Amniotic stem cell (primary cell): ENCODE data around the gene CEACAM5.
"Not testable (repeated sequence)": the region's sequence is repeated elsewhere in the genome, so short reads cannot be mapped to it uniquely, and the experiment has no call there.

Experiments
- DNase-seq: peaks from one replicate; lab custom pipeline; 2025; lab: John Stamatoyannopoulos, UW

Gene CEACAM5

DNA sequence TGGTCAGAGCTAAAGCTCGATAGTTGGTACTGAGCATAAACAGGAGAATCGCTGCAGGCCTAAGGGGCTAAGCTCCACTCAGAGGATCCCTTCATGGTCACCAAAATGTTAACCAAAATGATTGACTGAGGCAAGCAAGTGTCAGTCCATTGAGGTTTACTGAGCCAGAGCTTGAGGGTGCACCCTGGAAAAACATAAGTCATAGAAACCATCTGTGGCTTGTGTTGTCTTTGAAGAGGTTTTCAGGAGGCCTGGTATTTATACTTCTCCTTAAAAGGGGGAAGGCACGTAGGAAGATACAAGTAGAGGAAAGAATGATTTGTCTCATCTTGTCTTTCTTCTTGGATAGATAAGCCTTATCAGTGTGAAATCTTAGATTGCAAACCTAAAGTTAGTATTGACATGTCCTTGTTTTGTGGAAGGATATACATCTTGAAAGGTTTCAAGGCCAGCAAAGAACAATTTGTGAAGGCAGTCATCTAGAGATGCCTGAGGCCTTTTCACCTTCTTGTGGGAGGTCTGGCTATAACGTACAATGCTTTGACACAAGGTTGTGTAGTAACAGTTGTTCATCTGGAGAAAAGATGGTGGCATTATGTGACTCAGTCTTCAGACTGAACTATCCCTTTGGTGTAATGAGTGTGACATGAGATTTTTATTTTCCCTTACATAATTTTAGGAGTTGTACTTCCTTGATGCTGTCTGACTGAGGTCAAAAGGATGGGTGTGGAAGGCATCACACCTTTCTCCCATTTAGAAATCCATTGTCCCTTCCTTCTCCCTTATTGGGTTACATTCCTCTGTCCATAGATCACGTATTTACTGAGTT is 32.2 kb downstream of the CEACAM5 start:
- DNase-seq, result no peak

DNA sequence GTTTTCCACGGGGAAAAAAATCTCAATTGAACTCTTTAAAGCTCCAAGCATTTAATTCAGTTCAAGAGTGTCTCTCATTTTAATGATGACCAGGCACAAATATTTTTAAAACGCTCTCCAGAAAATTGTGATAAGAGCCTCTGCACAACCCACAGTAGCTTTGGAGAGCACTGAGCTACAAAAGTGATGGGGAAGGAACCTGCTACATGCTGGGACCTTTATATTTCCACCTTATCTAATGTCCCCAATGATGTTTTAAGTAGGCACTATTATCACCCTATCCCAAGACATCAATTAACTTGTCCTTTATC is 32.8 kb downstream of the CEACAM5 start:
- DNase-seq, result no peak

DNA sequence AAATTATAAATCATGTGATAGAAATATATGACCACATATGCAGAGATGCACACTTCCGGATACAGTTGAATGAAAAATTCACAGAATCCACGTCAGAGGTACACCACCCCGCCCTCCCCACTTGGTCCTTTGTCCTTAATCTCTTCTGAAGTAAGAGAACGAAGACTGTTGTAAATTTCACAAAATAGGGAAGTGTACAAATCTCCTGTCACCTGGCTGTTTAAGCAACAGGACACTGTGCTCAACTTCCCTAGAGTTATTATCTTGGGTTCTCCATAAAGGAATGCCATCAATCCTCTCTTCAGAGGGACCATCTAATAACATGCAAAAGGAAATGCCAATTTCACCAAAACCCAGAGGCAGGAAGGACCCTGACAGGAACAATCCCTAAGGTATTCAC is 36.4 kb downstream of the CEACAM5 start:
- DNase-seq, result no peak

DNA sequence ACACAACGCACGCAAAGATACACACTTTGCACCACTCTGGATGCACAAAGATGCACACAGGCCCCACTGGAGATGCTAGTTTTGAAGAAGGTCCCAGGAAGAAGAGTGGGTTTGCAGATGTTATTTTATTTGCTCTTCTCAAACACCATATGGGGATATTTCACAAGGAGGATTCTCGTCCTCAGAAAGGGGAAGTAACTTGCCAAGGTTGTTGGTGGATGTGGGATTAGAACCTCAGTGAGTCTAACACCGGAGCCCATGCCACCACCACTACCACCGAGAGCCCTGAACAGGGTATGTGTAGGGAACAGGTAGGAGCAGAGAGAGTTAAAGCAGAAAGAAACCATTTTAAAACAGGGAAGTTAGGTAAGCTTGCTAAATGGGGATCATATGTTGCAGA is 37.3 kb downstream of the CEACAM5 start:
- DNase-seq, result no peak

DNA sequence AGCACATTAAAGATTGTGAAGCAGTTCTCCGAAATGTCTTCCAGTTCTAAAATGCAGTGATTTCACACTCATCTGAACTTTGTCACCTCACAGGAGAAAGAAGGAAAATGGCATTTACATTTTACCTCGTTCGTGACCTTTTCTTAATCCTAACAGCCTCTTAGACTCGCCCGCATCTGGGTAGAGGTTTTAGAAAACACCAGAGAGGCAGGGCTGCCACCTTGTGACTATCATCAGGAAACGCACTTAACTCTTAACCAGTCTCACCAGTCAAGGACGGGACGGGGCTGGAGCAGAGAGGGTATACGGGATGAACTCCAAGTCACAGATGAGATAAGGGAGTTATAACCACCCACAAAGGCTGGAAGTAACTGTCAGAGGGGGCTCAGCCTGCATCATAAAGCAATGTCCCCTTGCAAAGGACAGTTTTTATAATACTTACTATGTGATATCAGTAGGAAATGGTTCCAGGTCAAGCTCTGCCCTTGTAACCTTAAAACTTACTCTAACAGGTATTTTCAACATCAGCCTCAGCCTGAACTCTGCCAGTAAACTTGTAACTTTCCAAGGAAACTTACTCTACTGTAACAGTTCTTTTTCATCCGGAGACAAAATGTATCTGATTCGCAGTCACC is 38.3 kb downstream of the CEACAM5 start:
- peak; percentile 4 for DNase-seq

DNA sequence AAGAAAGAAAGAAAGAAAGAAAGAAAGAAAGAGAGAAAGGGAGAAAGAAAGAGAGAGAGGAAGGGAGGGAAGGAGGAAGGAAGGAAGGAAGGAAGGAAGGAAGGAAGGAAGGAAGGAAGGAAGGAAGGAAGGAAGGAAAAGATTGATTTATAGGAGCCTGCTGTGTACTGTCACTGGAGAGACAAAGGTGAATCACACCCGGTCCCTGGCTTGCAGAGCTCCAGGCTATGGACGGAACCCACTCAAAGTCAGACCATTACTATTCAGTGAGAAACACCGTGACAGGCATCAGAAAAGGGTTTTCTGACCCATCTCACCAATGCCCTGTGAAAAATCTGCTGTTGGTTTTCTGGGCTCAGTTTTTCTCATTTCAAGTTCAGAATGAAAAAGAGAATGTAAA is 39.6 kb downstream of the CEACAM5 start:
- DNase-seq, result no peak

DNA sequence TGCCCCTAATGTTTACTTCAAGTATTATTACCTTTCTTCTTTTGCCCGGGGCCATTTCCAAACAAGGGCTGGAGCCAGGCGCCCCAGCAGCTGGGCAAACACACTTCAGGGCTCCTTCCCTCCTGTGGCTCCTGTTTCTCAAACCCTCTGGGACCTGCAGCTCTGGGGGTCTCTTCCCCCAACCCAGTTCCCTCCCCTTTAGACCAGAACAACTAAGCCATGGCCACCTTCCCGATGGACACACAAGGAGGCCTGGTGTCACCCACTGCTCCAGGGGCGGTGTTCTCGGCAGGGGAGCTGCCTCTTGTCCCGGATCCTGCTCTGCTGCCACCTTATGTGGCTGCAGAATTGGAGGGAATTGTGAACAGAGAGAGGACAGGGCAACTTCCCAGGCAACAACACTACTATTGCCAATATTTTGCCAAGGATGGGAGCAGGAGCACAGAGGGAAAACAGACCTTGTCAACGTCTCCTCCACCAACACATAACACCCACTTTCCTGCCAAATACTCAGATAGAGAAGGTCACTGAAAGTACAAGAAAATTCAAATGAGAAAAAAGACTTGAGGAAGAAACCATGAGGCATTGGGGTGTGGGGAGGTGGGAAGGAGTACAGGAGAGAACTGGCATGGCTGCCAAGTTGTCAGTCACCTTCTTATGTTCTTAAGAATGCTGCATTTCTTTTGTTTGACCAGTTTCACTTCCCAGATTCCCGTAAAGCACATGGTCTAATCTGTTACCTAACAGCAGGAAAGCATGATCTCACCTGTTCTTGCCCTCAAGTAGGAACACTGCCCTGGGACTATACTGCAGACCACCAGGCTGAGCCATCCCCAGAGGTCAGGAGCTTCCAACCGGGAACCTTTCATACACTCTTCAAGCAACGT is 42.1 kb downstream of the CEACAM5 start:
- DNase-seq, result not testable (repeated sequence)

DNA sequence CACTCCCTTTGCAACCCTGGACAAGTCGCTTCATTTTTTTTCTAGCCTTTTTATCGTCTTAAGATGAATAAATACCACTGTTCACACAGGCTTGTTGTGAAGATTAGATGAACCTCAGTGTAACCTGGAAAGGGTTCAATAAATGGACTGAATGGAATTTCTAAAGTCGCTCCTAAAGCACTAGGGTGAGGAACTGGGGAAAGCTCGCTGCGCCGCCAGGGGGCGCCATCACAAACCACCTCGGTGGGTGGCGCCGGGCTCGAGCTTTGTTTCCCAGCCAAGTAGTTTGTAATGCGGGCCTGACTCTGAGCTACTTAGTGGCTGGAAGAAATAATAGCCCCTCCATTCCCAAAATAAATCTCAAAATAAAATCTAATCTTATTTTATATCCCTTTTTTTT is 44.7 kb downstream of the CEACAM5 start:
- DNase-seq, result no peak

DNA sequence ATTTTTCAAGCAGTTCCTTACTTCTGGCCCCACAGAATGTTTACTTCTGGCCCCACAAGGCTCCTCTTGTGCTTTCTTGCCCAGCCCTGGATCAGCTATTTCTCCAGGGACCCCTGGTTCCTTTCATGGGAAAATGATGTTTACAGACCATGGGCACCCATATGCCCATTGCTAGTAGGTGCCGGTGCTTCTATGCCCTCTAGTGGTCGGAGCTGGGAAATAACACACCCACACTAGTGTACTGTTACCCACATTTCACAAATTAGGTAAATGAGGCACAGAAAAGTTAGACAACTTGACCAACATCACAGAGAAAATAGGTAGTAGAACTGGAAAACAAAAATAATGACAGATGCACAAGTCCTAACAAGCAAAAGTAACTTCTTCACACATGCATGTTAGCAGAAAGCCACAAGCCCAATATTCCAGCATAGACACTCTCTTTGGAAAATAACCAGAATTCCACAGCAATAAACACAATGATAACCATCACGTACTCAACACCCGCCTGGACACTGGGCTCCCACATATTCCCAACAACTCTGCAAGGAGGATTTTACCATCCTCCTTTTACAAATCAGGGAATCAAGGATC is 45.6 kb downstream of the CEACAM5 start:
- DNase-seq, result no peak

DNA sequence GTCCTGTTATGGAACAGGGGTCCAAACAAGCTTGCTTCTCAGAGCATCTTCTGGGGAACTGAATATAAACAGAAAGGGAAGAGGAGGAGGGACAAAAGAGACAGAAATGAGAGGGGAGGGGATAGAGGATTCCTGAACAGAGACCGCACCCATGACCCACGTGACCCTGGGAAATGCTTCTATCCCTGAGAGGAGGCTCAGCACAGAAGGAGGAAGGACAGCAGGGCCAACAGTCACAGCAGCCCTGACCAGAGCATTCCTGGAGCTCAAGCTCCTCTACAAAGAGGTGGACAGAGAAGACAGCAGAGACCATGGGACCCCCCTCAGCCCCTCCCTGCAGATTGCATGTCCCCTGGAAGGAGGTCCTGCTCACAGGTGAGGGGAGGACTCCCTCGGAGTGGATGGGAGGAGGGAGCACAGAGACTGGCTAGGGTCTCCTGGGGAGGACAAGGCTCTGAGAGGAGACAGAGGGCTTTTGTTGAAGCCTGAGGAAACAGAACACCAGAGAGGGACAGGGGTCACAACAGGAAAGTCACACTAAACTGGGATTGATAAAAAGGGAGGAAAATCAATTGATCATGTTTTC is 47.0 kb downstream of the CEACAM5 start, which contains the start of gene CEACAM6:
Gene CEACAM6 (plus strand): TSS at position 203 of the 586 bp plus-strand sequence. CDS start 109 bp downstream, at position 312.
- DNase-seq, result no peak

DNA sequence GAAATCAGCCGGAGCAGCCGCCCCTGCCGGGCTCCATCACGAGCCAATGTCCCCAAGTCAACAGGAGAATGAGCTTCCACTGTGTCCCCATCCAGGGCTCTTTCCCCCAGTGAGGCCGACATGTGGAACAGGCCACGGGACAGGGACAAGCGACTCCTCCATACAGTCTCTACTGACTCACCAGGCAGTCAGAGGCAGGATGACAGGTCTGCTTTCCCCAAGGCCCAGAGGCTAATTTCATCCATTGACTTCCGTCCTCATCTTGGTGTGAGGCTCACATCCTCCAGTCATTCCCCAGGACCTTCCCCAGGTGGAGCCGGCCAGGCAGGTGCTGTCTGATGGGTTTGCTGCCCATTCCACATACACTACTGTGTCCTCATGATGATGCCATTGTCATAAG is 50.4 kb downstream of the CEACAM5 start:
- DNase-seq, result no peak

DNA sequence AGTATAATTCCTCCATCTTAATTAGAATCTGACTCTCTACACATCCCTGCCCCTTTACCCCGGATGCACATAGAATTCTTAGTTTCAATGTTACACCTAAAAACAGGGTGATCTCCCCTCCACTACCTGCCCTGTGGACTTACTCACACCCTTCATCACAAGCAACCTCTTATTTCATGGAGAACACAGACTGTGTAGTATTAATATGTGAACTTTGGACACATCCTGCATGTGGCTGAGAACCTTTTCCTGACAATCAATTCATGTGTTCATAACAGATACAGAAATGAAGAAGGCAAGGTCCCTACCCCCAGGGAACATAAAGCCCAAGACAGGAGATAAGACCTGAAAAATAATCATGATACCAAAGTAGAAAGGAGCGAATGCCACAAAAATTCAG is 58.7 kb downstream of the CEACAM5 start:
- no peak for DNase-seq

DNA sequence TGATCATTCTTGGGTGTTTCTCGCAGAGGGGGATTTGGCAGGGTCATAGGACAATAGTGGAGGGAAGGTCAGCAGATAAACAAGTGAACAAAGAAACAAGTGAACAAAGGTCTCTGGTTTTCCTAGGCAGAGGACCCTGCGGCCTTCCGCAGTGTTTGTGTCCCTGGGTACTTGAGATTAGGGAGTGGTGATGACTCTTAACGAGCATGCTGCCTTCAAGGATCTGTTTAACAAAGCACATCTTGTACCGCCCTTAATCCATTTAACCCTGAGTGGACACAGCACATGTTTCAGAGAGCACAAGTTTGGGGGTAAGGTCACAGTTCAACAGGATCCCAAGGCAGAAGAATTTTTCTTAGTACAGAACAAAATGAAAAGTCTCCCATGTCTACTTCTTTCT is 59.7 kb downstream of the CEACAM5 start:
- not testable (repeated sequence) for DNase-seq

DNA sequence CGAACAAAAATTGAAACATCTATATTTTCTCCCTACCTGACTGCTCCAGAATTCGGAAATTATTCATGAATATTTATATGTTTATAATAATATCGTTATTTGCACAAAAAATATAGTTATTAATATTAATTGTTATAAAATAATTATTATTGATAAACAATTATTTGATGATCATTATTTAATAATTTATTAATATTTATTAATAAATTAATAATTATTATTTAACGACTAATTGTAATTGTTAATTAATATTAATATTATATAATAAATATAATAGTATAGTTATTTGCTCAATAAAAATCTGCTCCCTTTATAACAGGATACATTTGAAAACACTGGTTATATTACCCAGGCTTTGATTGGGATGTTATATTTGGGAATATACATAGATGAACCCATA is 61.2 kb downstream of the CEACAM5 start:
- no peak for DNase-seq

DNA sequence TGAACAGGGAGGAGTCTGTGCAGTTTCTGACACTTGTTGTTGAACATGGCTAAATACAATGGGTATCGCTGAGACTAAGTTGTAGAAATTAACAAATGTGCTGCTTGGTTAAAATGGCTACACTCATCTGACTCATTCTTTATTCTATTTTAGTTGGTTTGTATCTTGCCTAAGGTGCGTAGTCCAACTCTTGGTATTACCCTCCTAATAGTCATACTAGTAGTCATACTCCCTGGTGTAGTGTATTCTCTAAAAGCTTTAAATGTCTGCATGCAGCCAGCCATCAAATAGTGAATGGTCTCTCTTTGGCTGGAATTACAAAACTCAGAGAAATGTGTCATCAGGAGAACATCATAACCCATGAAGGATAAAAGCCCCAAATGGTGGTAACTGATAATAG is 63.0 kb downstream of the CEACAM5 start:
- no peak for DNase-seq

DNA sequence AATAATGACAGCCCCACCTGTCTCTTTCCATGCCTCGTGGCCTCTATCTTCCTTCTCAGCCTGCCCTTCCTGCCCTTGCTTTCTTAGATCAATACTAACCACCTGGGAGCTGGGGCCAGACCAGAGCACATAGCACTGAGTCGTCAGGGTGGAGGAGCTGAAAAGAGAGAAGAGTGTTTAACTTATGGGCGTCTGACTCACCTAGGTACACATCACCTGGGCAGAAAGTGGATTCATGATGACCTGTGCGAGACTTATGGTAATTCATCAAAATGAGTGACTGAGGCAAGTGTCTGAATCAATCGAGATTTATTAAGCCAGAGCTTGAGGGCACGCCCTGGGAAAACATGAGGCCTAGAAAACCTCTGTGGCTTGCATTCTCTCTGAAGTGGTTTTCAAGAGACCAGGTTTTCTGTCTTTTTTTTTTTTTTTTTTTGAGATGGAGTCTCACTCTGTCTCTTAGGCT is 66.1 kb downstream of the CEACAM5 start:
- no peak for DNase-seq

DNA sequence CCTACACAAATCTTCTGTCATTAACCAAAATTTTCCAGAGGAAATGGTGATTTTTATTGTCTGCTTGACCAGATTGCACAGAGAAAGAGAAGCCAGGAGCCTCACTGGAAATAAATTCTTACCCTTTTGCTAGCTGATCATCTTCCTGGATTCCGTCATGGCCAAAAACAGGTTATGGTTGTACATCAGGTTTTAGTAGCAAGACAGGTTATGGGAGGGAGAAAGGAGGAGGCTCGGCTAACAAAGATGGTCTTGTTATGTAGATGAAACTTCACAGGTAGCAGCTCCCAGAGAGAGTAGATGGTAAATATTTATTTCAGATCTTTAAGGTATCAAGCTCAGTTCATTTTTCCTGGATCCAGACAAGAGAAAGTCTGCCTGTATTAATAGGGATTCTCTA is 68.3 kb downstream of the CEACAM5 start:
- DNase-seq, result no peak
